Adipose tissue (tissue), 3 donors: ENCODE results near the gene USP5. TPM values are rescaled to one million over a fixed set of nuclear protein-coding genes. Genes with fewer than 3 reads are reported as not detected.
"Not testable (repeated sequence)": the region's sequence is repeated elsewhere in the genome, so short reads cannot be mapped to it uniquely, and the experiment has no call there.

Experiments
- H3K27ac ChIP-seq: one replicate; pipeline ENCODE4 v1.5.1; 2013; ENCODE audit warnings: low read depth, low read length
- WGBS, 3 donors: extraction: QIAGEN DNeasy Blood & Tissue Kit; methylation state at CpG; one replicate each; pipeline ENCODE4 v1.1.7; 2013; 5-methylcytosine and 5-hydroxymethylcytosine counted together
- polyA plus RNA-seq, 3 donors: library from polyadenylated mRNA; stranded (reverse); fragments of 200-250 nt; gene quantifications; one replicate each; pipeline ENCODE4 v1.2.3, GENCODE V29; 2013
- donor health status: healthy with polysubstance abuse.
- donor health status: Bipolar disorder and iron deficiency.
- donor health status: healthy.

USP5 gene
- polyA plus RNA-seq, 3 donors = 14.7 to 32.5 (median 28.5) TPM

- WGBS, 3 donors = 1 to 2% (median 2%) methylated on average over 38 to 40 of the region's 40 CpGs
- no peak overlapping the region for H3K27ac ChIP-seq
Observed at GRCh38 chr12:6872073-6873048, 20.4 kb downstream of the USP5 start.

GRCh38 chr12:6873094-6874014 is 21.4 kb downstream of the USP5 start, which contains the start of gene SPSB2:
TSS of gene SPSB2 (minus strand) at chr12:6873303. CDS start at chr12:6872901, 402 bp downstream.
- H3K27ac ChIP-seq = peak within 1 kb of the TSS; percentile 74
- 1% methylated on average over 49 to 65 of the region's 66 CpGs for WGBS, 3 donors

GRCh38 chr12:6874015-6874368 is 22.0 kb downstream of the USP5 start:
- not testable (repeated sequence) for H3K27ac ChIP-seq
- WGBS, 3 donors = 43 to 49% (median 44%) methylated on average over 9 of the region's 9 CpGs

GRCh38 chr12:6879824-6880223 is 27.9 kb downstream of the USP5 start:
- not testable (repeated sequence) for H3K27ac ChIP-seq
- 73 to 92% (median 77%) methylated on average over 11 of the region's 11 CpGs for WGBS, 3 donors

GRCh38 chr12:6883252-6883651 is 31.3 kb downstream of the USP5 start:
- no peak overlapping the region for H3K27ac ChIP-seq
- 93 to 98% (median 97%) methylated on average over 5 of the region's 5 CpGs for WGBS, 3 donors

GRCh38 chr12:6883683-6884082 is 31.7 kb downstream of the USP5 start:
- 92 to 95% (median 94%) methylated on average over 11 of the region's 11 CpGs for WGBS, 3 donors
- H3K27ac ChIP-seq = no peak overlapping the region

GRCh38 chr12:6884539-6884938 is 32.6 kb downstream of the USP5 start:
- WGBS, 3 donors = 79 to 82% (median 82%) methylated on average over 22 of the region's 22 CpGs
- H3K27ac ChIP-seq = no peak overlapping the region

- not testable (repeated sequence) for H3K27ac ChIP-seq
- WGBS, 3 donors = 56 to 72% (median 72%) methylated on average over 11 to 12 of the region's 15 CpGs
Observed at GRCh38 chr12:6886206-6886999, 34.5 kb downstream of the USP5 start.

GRCh38 chr12:6887460-6887859 is 35.5 kb downstream of the USP5 start:
- H3K27ac ChIP-seq = no peak overlapping the region
- 68 to 76% (median 74%) methylated on average over 8 of the region's 8 CpGs for WGBS, 3 donors

GRCh38 chr12:6888360-6888759 is 36.4 kb downstream of the USP5 start:
- 83 to 92% (median 92%) methylated on average over 2 of the region's 2 CpGs for WGBS, 3 donors
- H3K27ac ChIP-seq = no peak overlapping the region

GRCh38 chr12:6888794-6889193 is 36.8 kb downstream of the USP5 start:
- 58 to 89% (median 86%) methylated on average over 7 of the region's 7 CpGs for WGBS, 3 donors
- H3K27ac ChIP-seq = not testable (repeated sequence)

- not testable (repeated sequence) for H3K27ac ChIP-seq
- WGBS, 3 donors = 84 to 94% (median 88%) methylated on average over 21 of the region's 21 CpGs
Observed at GRCh38 chr12:6889775-6890573, 38.0 kb downstream of the USP5 start.

GRCh38 chr12:6890789-6891645 is 39.1 kb downstream of the USP5 start:
- peak overlapping the region; percentile 32 for H3K27ac ChIP-seq
- WGBS, 3 donors = 1 to 2% (median 2%) methylated on average over 64 to 68 of the region's 68 CpGs

- WGBS, 3 donors = 79 to 87% (median 84%) methylated on average over 5 of the region's 5 CpGs
- H3K27ac ChIP-seq = no peak overlapping the region
Observed at GRCh38 chr12:6891646-6892001, 39.7 kb downstream of the USP5 start.

- H3K27ac ChIP-seq = not testable (repeated sequence)
- WGBS, 3 donors = 89 to 98% (median 96%) methylated on average over 3 of the region's 3 CpGs
Observed at GRCh38 chr12:6892683-6893082, 40.7 kb downstream of the USP5 start.

- 64 to 94% (median 80%) methylated on average over 3 of the region's 3 CpGs for WGBS, 3 donors
- H3K27ac ChIP-seq = no peak overlapping the region
Observed at GRCh38 chr12:6894321-6894720, 42.4 kb downstream of the USP5 start.
